ENCODE data around the gene CD14. TPM values are rescaled to one million over a fixed set of nuclear protein-coding genes. Genes with fewer than 3 reads are reported as not detected.

CD14 gene
- total and polyA plus RNA-seq, 7 donors: 20.8 to 178 (median 58.1) TPM

GRCh38 chr5:140634103-140634502 lies 1.1 kb upstream of the CD14 start:
- no peak for TF ChIP-seq POLR2A (IDR thresholded peaks at IDR 0.05)
- Histone ChIP-seq H3K4me1 (peaks cover 0 to 27% (median 18%) of the 10 kb centered on the region in 4 donors), H3K27ac (peak overlapping the region in 1 of 4 donors; percentile 79), H3K9me3 (no peaks in the 10 kb centered on the region), H3K36me3 (no peaks in the 10 kb centered on the region), H3K27me3 (no peaks in the 10 kb centered on the region), H3K4me3 (no peak overlapping the region)
- WGBS, 2 donors: 49 to 69% methylated on average over 3 of the region's 3 CpGs
- DNase-seq: no peak
- intact Hi-C loops (cut with DNase I): no loop called here

- H3K36me3 ChIP-seq: no peaks in the 10 kb centered on the region
- intact Hi-C loops (cut with DNase I): no loop called here
- H3K4me1 ChIP-seq: peaks cover 0 to 23% (median 15%) of the 10 kb centered on the region in 4 donors
- DNase-seq: no peak
- H3K4me3 ChIP-seq: peak overlapping the region in 3 of 4 donors; percentile 45 to 60 (median 57)
- H3K27me3 ChIP-seq: no peaks in the 10 kb centered on the region
- no peak for TF ChIP-seq POLR2AphosphoS5 (IDR thresholded peaks at IDR 0.05)
- no peaks in the 10 kb centered on the region for H3K9me3 ChIP-seq
- 87 to 96% methylated on average over 2 of the region's 2 CpGs for WGBS, 2 donors
- peak overlapping the region; percentile 66 to 79 (median 78) for H3K27ac ChIP-seq
Observed at GRCh38 chr5:140633501-140633900, 526 bp upstream of the CD14 start.

DNA sequence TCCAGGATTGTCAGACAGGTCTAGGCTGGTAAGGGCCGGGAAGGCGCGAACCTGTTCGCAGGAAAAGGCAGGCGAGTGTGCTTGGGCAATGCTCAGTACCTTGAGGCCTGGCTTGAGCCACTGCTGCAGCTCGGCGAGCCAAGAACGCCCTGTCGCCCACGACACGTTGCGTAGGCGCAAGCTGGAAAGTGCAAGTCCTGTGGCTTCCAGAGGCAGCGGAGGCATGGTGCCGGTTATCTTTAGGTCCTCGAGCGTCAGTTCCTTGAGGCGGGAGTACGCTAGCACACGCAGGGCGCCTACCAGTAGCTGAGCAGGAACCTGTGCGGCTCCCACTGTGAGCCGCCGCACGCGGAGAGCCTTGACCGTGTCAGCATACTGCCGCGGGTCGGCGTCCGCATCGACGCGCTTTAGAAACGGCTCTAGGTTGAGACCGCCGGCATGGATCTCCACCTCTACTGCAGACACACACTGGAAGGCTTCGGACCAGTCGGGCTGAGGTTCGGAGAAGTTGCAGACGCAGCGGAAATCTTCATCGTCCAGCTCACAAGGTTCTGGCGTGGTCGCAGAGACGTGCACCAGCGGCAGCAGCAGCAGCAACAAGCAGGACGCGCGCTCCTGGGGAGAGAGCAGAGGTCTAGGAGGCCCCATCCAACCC lies 482 bp downstream of the CD14 start:
- intact Hi-C loops (cut with DNase I): no loop called here
- 1% methylated on average over 51 of the region's 51 CpGs for WGBS, 2 donors

GRCh38 chr5:140631831-140632365 lies 1.1 kb downstream of the CD14 start:
- Histone ChIP-seq H3K4me1 (peaks cover 0 to 20% (median 15%) of the 10 kb centered on the region in 4 donors), H3K27ac (peak overlapping the region; percentile 66 to 79 (median 78)), H3K9me3 (no peaks in the 10 kb centered on the region), H3K27me3 (no peaks in the 10 kb centered on the region), H3K36me3 (no peaks in the 10 kb centered on the region), H3K4me3 (peak overlapping the region; percentile 39 to 60 (median 51))
- intact Hi-C loops (cut with DNase I): no loop called here
- no peak for DNase-seq
- TF ChIP-seq, protein P1, sequence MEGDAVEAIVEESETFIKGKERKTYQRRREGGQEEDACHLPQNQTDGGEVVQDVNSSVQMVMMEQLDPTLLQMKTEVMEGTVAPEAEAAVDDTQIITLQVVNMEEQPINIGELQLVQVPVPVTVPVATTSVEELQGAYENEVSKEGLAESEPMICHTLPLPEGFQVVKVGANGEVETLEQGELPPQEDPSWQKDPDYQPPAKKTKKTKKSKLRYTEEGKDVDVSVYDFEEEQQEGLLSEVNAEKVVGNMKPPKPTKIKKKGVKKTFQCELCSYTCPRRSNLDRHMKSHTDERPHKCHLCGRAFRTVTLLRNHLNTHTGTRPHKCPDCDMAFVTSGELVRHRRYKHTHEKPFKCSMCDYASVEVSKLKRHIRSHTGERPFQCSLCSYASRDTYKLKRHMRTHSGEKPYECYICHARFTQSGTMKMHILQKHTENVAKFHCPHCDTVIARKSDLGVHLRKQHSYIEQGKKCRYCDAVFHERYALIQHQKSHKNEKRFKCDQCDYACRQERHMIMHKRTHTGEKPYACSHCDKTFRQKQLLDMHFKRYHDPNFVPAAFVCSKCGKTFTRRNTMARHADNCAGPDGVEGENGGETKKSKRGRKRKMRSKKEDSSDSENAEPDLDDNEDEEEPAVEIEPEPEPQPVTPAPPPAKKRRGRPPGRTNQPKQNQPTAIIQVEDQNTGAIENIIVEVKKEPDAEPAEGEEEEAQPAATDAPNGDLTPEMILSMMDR (IDR thresholded peaks at IDR 0.05): no peak
- TF ChIP-seq POLR2AphosphoS5 (IDR thresholded peaks at IDR 0.05): no peak
- no peak for TF ChIP-seq EP300 (IDR thresholded peaks at IDR 0.05)
- no peak for TF ChIP-seq POLR2A (IDR thresholded peaks at IDR 0.05)
- 2 to 11% methylated on average over 36 of the region's 36 CpGs for WGBS, 2 donors

More for the DNA sequence above, 482 bp downstream of the CD14 start:
- Histone ChIP-seq H3K4me3 (peak overlapping the region; percentile 39 to 60 (median 51)), H3K9me3 (no peaks in the 10 kb centered on the region), H3K4me1 (peaks cover 0 to 20% (median 15%) of the 10 kb centered on the region in 4 donors), H3K36me3 (no peaks in the 10 kb centered on the region), H3K27ac (peak overlapping the region; percentile 66 to 79 (median 78)), H3K27me3 (no peaks in the 10 kb centered on the region)
- peak; percentile 81 for DNase-seq
- TF ChIP-seq POLR2A (IDR thresholded peaks at IDR 0.05): no peak
- peak in 2 of 4 donors; percentile 4 to 20 for TF ChIP-seq POLR2AphosphoS5 (IDR thresholded peaks at IDR 0.05)

GRCh38 chr5:140631036-140631417 lies 1.9 kb downstream of the CD14 start:
- peak overlapping the region in 3 of 4 donors; percentile 78 to 79 (median 78) for H3K27ac ChIP-seq

More at GRCh38 chr5:140631036-140631417, 1.9 kb downstream of the CD14 start:
- 57 to 77% methylated on average over 4 of the region's 4 CpGs for WGBS, 2 donors
- TF ChIP-seq POLR2A (IDR thresholded peaks at IDR 0.05) (no peak), POLR2AphosphoS5 (IDR thresholded peaks at IDR 0.05) (peak in 1 of 4 donors; percentile 35), EP300 (IDR thresholded peaks at IDR 0.05) (no peak)
- TF ChIP-seq, protein P1 (IDR thresholded peaks at IDR 0.05): no peak
- Histone ChIP-seq H3K4me3 (peak overlapping the region in 3 of 4 donors; percentile 45 to 60 (median 57)), H3K9me3 (no peaks in the 10 kb centered on the region), H3K27me3 (no peaks in the 10 kb centered on the region), H3K36me3 (no peaks in the 10 kb centered on the region), H3K4me1 (peaks cover 0 to 20% (median 15%) of the 10 kb centered on the region in 4 donors)
- intact Hi-C loops (cut with DNase I): no loop called here
- DNase-seq: no peak
